Ascending aorta (tissue), 2 donors: ENCODE measurements around the gene IFNAR2. TPM values are rescaled to one million over a fixed set of nuclear protein-coding genes. Genes with fewer than 3 reads are reported as not detected.

Source experiments
- DNase-seq, 2 donors: peaks; one replicate each; pipeline ENCODE4 v3.0.0-alpha.2; 2019; ENCODE audit warnings: low spot score in 2 of 2
- H3K27ac ChIP-seq, 2 donors: fragments of 200-600 bp; sonication (generic); one replicate each; pipeline ENCODE4 v1.5.1; 2016 to 2017; ENCODE audit warnings: mild to moderate bottlenecking in 1 of 2
- H3K27me3 ChIP-seq: fragments of 200-600 bp; sonication (generic); one replicate; pipeline ENCODE4 v1.5.1; 2017
- H3K36me3 ChIP-seq, 2 donors: fragments of 200-600 bp; sonication (generic); one replicate each; pipeline ENCODE4 v1.5.1; 2016
- H3K4me1 ChIP-seq, 2 donors: fragments of 200-600 bp; sonication (generic); one replicate each; pipeline ENCODE4 v1.5.1; 2016 to 2017; ENCODE audit warnings: mild to moderate bottlenecking in 1 of 2
- H3K4me3 ChIP-seq, 2 donors: fragments of 200-600 bp; sonication (generic); one replicate each; pipeline ENCODE4 v1.5.1; 2016 to 2017; ENCODE audit warnings: mild to moderate bottlenecking in 1 of 2
- H3K9me3 ChIP-seq, 2 donors: fragments of 200-600 bp; sonication (generic); one replicate each; pipeline ENCODE4 v1.5.1; 2016
- CTCF ChIP-seq, 3 experiments: fragments of 200-600 bp in 2 of 3; fragments of 450-650 bp in 1 of 3; sonication (generic) in 2 of 3; IDR thresholded peaks; one replicate each; pipeline ENCODE4 v1.5.1; 2016 to 2019; ENCODE audit warnings: antibody characterized with exemption in 3 of 3, mild to moderate bottlenecking in 1 of 3, moderate library complexity in 1 of 3
- intact Hi-C: fragments of 100-400 bp; cut with DNase I; formaldehyde crosslinking; loops from one replicate; pipeline ENCODE4 v1.15.1; 2023
- total RNA-seq: library from RNA; depleted of rRNA; stranded (reverse); fragments of >200 nt; gene quantifications from one replicate; pipeline ENCODE4 v1.1.0, GENCODE V29; 2016

Gene IFNAR2
- 30.3 TPM for total RNA-seq

GRCh38 chr21:33229784-33230544 lies at the start of gene IFNAR2:
TSS of gene IFNAR2 (plus strand) at chr21:33229938. CDS start at chr21:33241923, 11,985 bp downstream.
- H3K27me3 ChIP-seq: no peaks in the 10 kb centered on the region
- DNase-seq: peak in 1 of 2 donors; percentile 86
- intact Hi-C loops: loop anchor here (1.0 to 2.0 kb wide), 3 partner anchors 25 to 95 kb away; partner anchors contain the start of gene IFNAR1
- no peaks in the 10 kb centered on the region for H3K9me3 ChIP-seq
- no peaks in the 10 kb centered on the region for H3K36me3 ChIP-seq
- peak within 1 kb of the TSS; percentile 95 to 100 for H3K4me3 ChIP-seq
- no peak for TF ChIP-seq CTCF (IDR thresholded peaks at IDR 0.05)
- H3K27ac ChIP-seq: peak within 1 kb of the TSS; percentile 99
- H3K4me1 ChIP-seq: peaks cover 0 to 23% of the 10 kb centered on the region in 2 donors

GRCh38 chr21:33185852-33186251 lies 43.9 kb upstream of the IFNAR2 start:
- Histone ChIP-seq H3K27me3 (no peaks in the 10 kb centered on the region), H3K4me1 (no peaks in the 10 kb centered on the region), H3K4me3 (no peak overlapping the region), H3K36me3 (no peaks in the 10 kb centered on the region), H3K27ac (no peak overlapping the region), H3K9me3 (no peaks in the 10 kb centered on the region)
- no peak for DNase-seq
- intact Hi-C loops: no loop called here
- TF ChIP-seq CTCF (IDR thresholded peaks at IDR 0.05): no peak

- H3K4me1 ChIP-seq: no peaks in the 10 kb centered on the region
- no peaks in the 10 kb centered on the region for H3K9me3 ChIP-seq
- intact Hi-C loops: no loop called here
- H3K27me3 ChIP-seq: no peaks in the 10 kb centered on the region
- no peaks in the 10 kb centered on the region for H3K36me3 ChIP-seq
- no peak overlapping the region for H3K27ac ChIP-seq
- H3K4me3 ChIP-seq: no peak overlapping the region
- no peak for DNase-seq
- TF ChIP-seq CTCF (IDR thresholded peaks at IDR 0.05): no peak
Observed at GRCh38 chr21:33187276-33187675, 42.5 kb upstream of the IFNAR2 start.

- TF ChIP-seq CTCF (IDR thresholded peaks at IDR 0.05): no peak
- Histone ChIP-seq H3K9me3 (no peaks in the 10 kb centered on the region), H3K4me1 (no peaks in the 10 kb centered on the region), H3K4me3 (no peak overlapping the region), H3K27ac (no peak overlapping the region), H3K27me3 (no peaks in the 10 kb centered on the region), H3K36me3 (no peaks in the 10 kb centered on the region)
- intact Hi-C loops: no loop called here
- no peak for DNase-seq
Observed at GRCh38 chr21:33189237-33189636, 40.5 kb upstream of the IFNAR2 start.

GRCh38 chr21:33189824-33190223 lies 39.9 kb upstream of the IFNAR2 start:
- Histone ChIP-seq H3K4me3 (no peak overlapping the region), H3K4me1 (no peaks in the 10 kb centered on the region), H3K27me3 (no peaks in the 10 kb centered on the region), H3K9me3 (no peaks in the 10 kb centered on the region), H3K36me3 (no peaks in the 10 kb centered on the region), H3K27ac (no peak overlapping the region)
- DNase-seq: no peak
- intact Hi-C loops: no loop called here
- no peak for TF ChIP-seq CTCF (IDR thresholded peaks at IDR 0.05)
